Stimulated activated CD4-positive, alpha-beta T cell treated with anti-CD3 and anti-CD28 coated beads, Interleukin-12 subunit alpha, Interleukin-12 subunit beta, amount 100 ng/mL, for 48 hours (primary cell): ENCODE data around the gene SNIP1.
"Not testable (repeated sequence)": the region's sequence is repeated elsewhere in the genome, so short reads cannot be mapped to it uniquely, and the experiment has no call there.

Experiments used
- DNase-seq, 3 donors: peaks; one replicate each; pipeline ENCODE4 v3.0.0-alpha.2; 2020; ENCODE audit warnings: low read depth in 2 of 3, low spot score in 1 of 3

Gene SNIP1

GRCh38 chr1:37514350-37515184 is 39.5 kb downstream of the SNIP1 start, which contains the start of gene MEAF6:
TSS of gene MEAF6 (minus strand) at chr1:37514766. CDS start at chr1:37514746, 20 bp downstream.
- DNase-seq = peak; percentile 63 to 79 (median 67)

GRCh38 chr1:37513795-37514349 is 40.2 kb downstream of the SNIP1 start:
- DNase-seq = peak; percentile 46 to 53 (median 48)

- DNase-seq = no peak
Observed at GRCh38 chr1:37509181-37509580, 44.9 kb downstream of the SNIP1 start.

DNA sequence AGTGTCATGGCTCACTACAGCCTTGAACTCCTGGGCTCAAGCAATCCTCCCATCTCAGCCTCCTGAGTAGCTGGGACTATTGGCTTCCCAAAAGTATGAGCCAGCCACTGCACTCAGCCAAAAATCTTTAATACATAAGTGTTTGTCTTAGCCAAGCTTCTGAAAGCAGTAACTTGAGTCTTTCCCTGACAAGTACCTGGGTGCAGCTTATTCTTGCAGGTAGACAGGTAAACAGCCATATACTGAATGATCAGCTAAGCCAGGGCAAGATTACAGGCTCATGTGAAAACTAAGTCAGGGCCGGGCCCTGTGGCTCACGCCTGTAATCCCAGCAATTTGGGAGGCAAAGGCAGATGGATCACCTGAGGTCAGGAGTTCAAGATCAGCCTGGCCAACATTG is 47.4 kb downstream of the SNIP1 start:
- no peak for DNase-seq

DNA sequence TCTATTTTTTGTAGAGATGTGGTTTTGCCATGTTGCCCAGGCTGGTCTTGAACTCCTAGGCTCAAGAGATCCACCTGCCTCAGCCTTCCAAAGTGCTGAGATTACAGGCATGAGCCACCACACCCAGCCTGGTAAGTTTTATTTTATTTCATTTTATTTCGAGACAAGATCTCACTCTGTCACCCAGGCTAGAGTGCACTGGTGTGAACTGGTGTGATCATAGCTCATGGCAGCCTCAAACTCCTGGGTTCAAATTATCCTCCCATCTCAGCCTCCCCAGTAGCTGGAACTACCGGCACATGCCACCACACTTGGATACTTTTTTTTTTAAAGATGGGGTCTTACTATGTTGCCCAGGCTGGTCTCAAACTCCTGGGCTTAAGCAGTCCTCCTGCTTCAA is 51.3 kb downstream of the SNIP1 start:
- not testable (repeated sequence) for DNase-seq

- no peak for DNase-seq
Observed at GRCh38 chr1:37502104-37502503, 52.0 kb downstream of the SNIP1 start.

DNA sequence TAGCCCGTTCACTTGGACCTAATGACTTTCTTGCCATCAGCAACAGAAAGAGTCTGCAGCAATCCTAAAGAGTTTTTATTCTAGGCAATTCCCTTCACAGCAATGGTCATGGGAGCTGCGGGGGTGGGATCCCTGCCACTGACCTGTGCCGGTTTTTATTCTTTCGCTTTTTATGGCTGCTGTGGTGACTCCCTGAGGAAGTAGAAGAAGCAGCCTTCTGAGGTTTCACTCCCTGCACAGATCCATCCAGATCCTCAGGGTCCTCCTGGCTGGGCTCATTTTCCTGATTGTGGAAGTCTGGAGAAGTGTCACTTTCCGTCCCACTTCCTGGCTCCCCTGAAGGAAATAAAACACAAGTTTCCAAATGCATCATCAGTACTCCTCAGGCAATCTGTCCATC is 52.4 kb downstream of the SNIP1 start:
- no peak for DNase-seq

DNA sequence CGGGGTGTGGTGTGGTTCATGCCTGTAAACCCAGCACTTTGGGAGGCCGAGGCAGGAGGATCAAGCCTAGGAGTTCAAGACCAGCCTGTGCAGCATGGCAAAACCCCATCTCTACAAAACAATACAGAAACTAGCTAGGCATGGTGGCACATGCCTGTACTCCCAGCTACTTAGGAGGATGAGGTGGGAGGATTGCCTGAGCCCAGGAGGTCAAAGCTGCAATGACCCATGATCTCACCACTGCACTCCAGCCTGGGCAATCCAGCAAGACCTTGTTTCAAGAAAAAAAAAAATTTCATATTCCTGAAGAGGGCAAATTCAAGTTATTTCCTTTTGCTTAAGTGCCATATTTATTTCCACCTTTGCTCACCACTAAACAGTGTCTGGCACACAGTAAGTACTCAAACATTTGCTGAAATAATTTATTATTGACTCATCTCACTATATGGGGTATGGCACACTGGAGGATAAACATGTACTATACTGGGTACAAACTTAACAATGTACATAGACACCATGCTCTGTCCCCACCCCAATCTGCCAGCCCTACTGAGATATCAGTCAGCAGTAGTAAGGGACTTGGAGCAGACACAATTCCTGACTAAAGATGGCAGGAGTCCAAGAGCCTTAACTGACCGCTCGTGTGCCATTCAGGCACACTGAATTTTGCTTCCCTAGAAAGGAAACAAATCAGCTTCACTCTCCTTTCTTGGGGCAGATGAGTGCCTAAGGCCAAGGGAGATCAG is 55.0 kb downstream of the SNIP1 start:
- no peak for DNase-seq

GRCh38 chr1:37497832-37498231 is 56.3 kb downstream of the SNIP1 start:
- DNase-seq = no peak

DNA sequence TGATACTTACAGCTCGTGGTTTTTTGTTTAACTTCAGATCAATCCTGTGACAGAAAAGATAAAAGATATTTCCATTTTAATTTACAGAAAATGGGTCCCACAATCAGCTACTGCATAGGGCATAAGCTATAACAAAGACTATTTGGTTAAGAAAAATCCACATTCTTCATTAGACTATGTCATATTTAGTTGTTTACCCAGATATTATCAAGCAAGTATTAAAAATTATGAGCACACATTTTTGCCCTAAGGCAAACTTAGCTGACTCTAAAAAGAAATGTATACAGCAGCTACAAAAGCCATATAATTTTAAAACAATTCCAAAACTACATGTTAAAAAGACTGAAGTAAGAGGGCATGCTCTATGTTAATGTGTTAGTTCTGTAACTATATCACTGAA is 58.2 kb downstream of the SNIP1 start:
- no peak for DNase-seq

GRCh38 chr1:37493336-37494098 is 60.6 kb downstream of the SNIP1 start:
- DNase-seq = no peak

DNA sequence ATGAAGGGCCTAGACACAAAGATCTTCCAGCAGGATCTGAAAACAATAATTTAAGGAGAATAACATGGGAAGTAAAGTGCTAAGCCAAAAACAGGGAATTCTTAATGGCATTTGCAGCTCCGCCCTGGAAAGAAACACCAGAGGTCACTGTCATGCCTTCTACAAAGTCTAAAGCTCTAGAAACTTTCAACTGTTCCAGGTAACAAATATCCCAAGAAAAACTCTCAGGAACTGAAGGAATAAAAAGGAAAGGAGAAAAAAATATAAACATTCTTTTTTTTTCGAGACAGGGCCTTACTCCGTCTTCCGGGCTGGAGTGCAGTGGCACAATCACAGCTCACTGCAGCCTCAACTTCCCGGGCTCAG is 66.5 kb downstream of the SNIP1 start:
- no peak for DNase-seq

GRCh38 chr1:37486680-37487618 is 67.1 kb downstream of the SNIP1 start:
- peak in 2 of 3 donors; percentile 68 to 83 for DNase-seq

DNA sequence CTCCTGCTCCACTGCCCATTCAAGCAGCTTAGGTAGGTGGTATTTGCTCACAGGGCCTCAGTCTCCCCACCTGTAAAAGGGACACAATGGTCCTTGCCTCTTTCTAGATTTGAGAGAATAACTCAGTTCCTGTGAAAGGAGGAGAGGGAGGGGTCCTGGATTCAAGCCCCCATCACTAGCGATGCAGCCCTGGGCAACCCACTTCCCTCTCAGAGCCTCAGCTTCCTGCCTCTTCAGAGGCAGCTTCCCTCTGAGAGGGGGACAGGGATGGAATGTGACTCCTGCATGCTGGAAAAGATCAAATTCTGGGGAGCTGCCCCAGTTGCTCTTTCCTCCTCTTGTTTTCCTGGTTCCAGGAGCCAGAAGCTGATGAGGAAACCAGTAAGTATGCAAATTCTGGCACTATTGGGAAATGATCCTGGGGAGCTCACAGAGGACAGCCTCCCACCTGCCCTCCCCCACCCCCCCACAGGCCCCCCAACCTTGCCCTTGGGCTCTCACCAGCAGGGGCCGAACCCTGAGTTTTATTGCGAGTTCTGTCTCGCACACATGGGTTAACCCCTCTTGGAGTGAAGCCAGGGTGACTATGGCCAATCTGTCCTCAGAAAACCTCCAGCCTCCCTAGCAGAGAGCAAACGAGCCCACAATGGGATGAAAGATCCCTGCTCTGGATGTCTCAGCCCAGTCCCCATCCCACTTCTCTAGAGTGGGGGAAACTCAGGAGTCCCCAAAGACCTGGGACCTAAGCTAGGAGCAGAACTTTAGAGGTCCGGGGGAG is 68.0 kb downstream of the SNIP1 start:
- no peak for DNase-seq
